GM12874 (cell line): ENCODE data around the gene SIPA1L3.

Source experiments
- CTCF ChIP-seq: IDR thresholded peaks from 2 replicates; pipeline ENCODE4 v1.5.1; 2011; ENCODE audit warnings: low read depth, mild to moderate bottlenecking, control low read depth, low read length, moderate library complexity; ENCODE audit not compliant: insufficient read depth

The SIPA1L3 gene

GRCh38 chr19:37941782-37942515 lies 34.9 kb downstream of the SIPA1L3 start:
- no peak for TF ChIP-seq CTCF

- TF ChIP-seq CTCF, result no peak
Observed at GRCh38 chr19:37942516-37942902, 35.5 kb downstream of the SIPA1L3 start.

GRCh38 chr19:37943480-37943879 lies 36.5 kb downstream of the SIPA1L3 start:
- TF ChIP-seq CTCF, result no peak

GRCh38 chr19:37946132-37946531 lies 39.1 kb downstream of the SIPA1L3 start:
- TF ChIP-seq CTCF, result no peak

GRCh38 chr19:37947778-37948177 lies 40.8 kb downstream of the SIPA1L3 start:
- no peak for TF ChIP-seq CTCF

- TF ChIP-seq CTCF, result no peak
Observed at GRCh38 chr19:37948362-37948761, 41.4 kb downstream of the SIPA1L3 start.

- no peak for TF ChIP-seq CTCF
Observed at GRCh38 chr19:37950471-37951175, 43.6 kb downstream of the SIPA1L3 start.
